HepG2 (cell line): Measurements from ENCODE around the gene EEPD1. TPM values are rescaled to one million over a fixed set of nuclear protein-coding genes. Genes with fewer than 3 reads are reported as not detected.

Experiments
- EP300 ChIP-seq, 3 experiments: sonication (generic) in 1 of 3; formaldehyde crosslinking in 1 of 3; IDR thresholded peaks; 2 replicates each; pipeline versions ENCODE4 v1.5.1 to v1.6.1; 2011 to 2020; ENCODE audit warnings: low read depth in 2 of 3, low read length in 2 of 3, borderline replicate concordance in 1 of 3, improper control_type of control experiment in 1 of 3, mild to moderate bottlenecking in 1 of 3, missing genetic modification reagents in 1 of 3, moderate library complexity in 1 of 3
- FIP1L1 ChIP-seq: fragments of 200-400 bp; formaldehyde crosslinking; IDR thresholded peaks from 2 replicates; pipeline ENCODE4 v1.6.1; 2018; ENCODE audit warnings: low read depth, mild to moderate bottlenecking, low read length, moderate library complexity, borderline replicate concordance; ENCODE audit not compliant: insufficient read depth
- KDM2A ChIP-seq: sonication (generic); formaldehyde crosslinking; IDR thresholded peaks from 2 replicates; pipeline ENCODE4 v1.4.0; 2020; ENCODE audit warnings: low read depth, missing genetic modification reagents, borderline replicate concordance
- MATR3 ChIP-seq: sonication (generic); formaldehyde crosslinking; IDR thresholded peaks from 2 replicates; pipeline ENCODE4 v1.4.0; 2020; ENCODE audit warnings: missing genetic modification reagents
- MIER3 ChIP-seq: IDR thresholded peaks from 2 replicates; pipeline ENCODE4 v1.6.1; 2016; ENCODE audit warnings: missing compliant biosample characterization, borderline replicate concordance
- MTF1 ChIP-seq: sonication (generic); formaldehyde crosslinking; IDR thresholded peaks from 2 replicates; pipeline ENCODE4 v1.5.0; 2020; ENCODE audit warnings: missing genetic modification reagents
- MTF2 ChIP-seq: sonication (generic); formaldehyde crosslinking; IDR thresholded peaks from 2 replicates; pipeline ENCODE4 v1.5.0; 2020; ENCODE audit warnings: missing genetic modification reagents, borderline replicate concordance
- NFE2L2 ChIP-seq: fragments of 150-350 bp; IDR thresholded peaks from 2 replicates; pipeline ENCODE4 v1.6.1; 2014; ENCODE audit warnings: low read length
- SIN3B ChIP-seq: fragments of 150-350 bp; IDR thresholded peaks from 2 replicates; pipeline ENCODE4 v1.6.1; 2014; ENCODE audit warnings: low read length
- TOE1 ChIP-seq: sonication (generic); formaldehyde crosslinking; IDR thresholded peaks from 2 replicates; pipeline ENCODE4 v1.4.0; 2020; ENCODE audit warnings: mild to moderate bottlenecking, missing genetic modification reagents
- ZBTB21 ChIP-seq: sonication (generic); formaldehyde crosslinking; IDR thresholded peaks from 2 replicates; pipeline ENCODE4 v1.4.0; 2020; ENCODE audit warnings: missing genetic modification reagents
- ZBTB7B ChIP-seq: sonication (generic); formaldehyde crosslinking; IDR thresholded peaks from 2 replicates; pipeline ENCODE4 v1.4.0; 2020; ENCODE audit warnings: missing genetic modification reagents
- ZNF138 ChIP-seq: sonication (generic); formaldehyde crosslinking; IDR thresholded peaks from 2 replicates; pipeline ENCODE4 v1.5.0; 2020; ENCODE audit warnings: mild to moderate bottlenecking, low read depth, missing genetic modification reagents
- ZNF235 ChIP-seq: sonication (generic); formaldehyde crosslinking; IDR thresholded peaks from 2 replicates; pipeline ENCODE4 v1.8.1; 2023; ENCODE audit warnings: mild to moderate bottlenecking, missing genetic modification reagents, borderline replicate concordance
- ZNF30 ChIP-seq: sonication (generic); formaldehyde crosslinking; IDR thresholded peaks from 2 replicates; pipeline ENCODE4 v1.5.0; 2020; ENCODE audit warnings: mild to moderate bottlenecking, missing genetic modification reagents
- ZNF343 ChIP-seq: sonication (generic); formaldehyde crosslinking; IDR thresholded peaks from 2 replicates; pipeline ENCODE4 v1.4.0; 2020; ENCODE audit warnings: mild to moderate bottlenecking, missing genetic modification reagents
- ZNF720 ChIP-seq: sonication (generic); formaldehyde crosslinking; IDR thresholded peaks from 2 replicates; pipeline ENCODE4 v1.4.0; 2020; ENCODE audit warnings: missing genetic modification reagents
- polyA plus RNA-seq, 8 experiments: library from polyadenylated mRNA; depleted of rRNA in 3 of 8; stranded (reverse) in 7 of 8; unstranded in 1 of 8; fragments of >200 nt; fragmentation: Illumina TruSeq in 4 of 8; extraction: Trizol in 4 of 8; gene quantifications; 2 replicates each; pipeline versions ENCODE4 v1.2.1 to v1.2.3, GENCODE V29; 2011 to 2016; ENCODE audit warnings: low read depth in 4 of 8, missing spikeins in 1 of 8, mixed read lengths in 1 of 8; ENCODE audit not compliant: insufficient read depth in 1 of 8
- total RNA-seq, 5 experiments: library from RNA; depleted of rRNA; stranded (reverse); fragments of >200 nt; fragmentation: Illumina TruSeq; extraction: Trizol; gene quantifications; 2 replicates each; pipeline ENCODE4 v1.2.3, GENCODE V29; 2016; ENCODE audit warnings: low read depth in 1 of 5
- TF ChIP-seq, protein P1 (sequence below): sonication (generic); formaldehyde crosslinking; IDR thresholded peaks from 2 replicates; pipeline ENCODE4 v1.4.0; 2020; ENCODE audit warnings: missing genetic modification reagents, borderline replicate concordance
- TF ChIP-seq, protein P2 (sequence below): IDR thresholded peaks from 2 replicates; pipeline ENCODE4 v1.6.1; 2016; ENCODE audit warnings: mild to moderate bottlenecking
- TF ChIP-seq, protein P3 (sequence below): sonication (generic); formaldehyde crosslinking; conservative IDR thresholded peaks from 2 replicates; pipeline ENCODE4 v1.8.1; 2023; ENCODE audit warnings: missing genetic modification reagents
- TF ChIP-seq, protein P4 (sequence below): sonication (generic); formaldehyde crosslinking; IDR thresholded peaks from 2 replicates; pipeline ENCODE4 v1.5.1; 2020; ENCODE audit warnings: missing genetic modification reagents, mild to moderate bottlenecking, borderline replicate concordance

EEPD1 gene
- total and polyA plus RNA-seq, 2 of the 13 experiments (the other 11 are each of a cell fraction or from before 2014, with no cell fraction given) = 10.1 to 16.4 TPM

DNA sequence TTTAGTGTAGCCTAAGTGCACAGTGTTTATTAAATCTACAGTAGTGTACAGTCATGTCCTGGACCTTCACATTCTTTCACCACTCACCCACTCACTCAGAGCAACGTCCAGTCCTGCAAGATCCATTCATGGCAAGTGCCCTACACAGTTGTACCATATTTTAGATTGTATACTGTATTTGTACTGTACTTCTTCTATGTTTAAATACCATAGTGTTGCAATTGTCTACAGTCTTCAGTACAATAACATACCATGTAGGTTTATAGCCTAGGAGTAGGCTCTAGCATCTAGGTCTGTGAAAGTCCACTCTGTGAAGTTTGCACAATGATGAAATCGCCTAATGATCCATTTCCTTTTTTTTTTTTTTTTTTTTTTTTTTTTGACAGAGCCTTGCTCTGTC lies 12.0 kb downstream of the EEPD1 start (continued):
- TF ChIP-seq KDM2A (CRISPR knock-in tag) = no peak
- no peak for TF ChIP-seq ZNF343 (CRISPR knock-in tag)
- TF ChIP-seq ZBTB21 (CRISPR knock-in tag) = no peak
- TF ChIP-seq MTF1 (CRISPR knock-in tag) = no peak
- TF ChIP-seq ZNF30 (CRISPR knock-in tag) = no peak
- no peak for TF ChIP-seq ZNF138 (CRISPR knock-in tag)
- peak; percentile 56; the same call in 1 of the 2 replicates for TF ChIP-seq MIER3 (CRISPR knock-in tag)
- TF ChIP-seq EP300 (IDR thresholded peaks at IDR 0.05; ENCODE audit: low read depth in 2 of 2, low read length in 2 of 2) = peak in 1 of 2 experiments; percentile 72; a peak in 2 of 4 replicates
- no peak; the same call in 1 of the 2 replicates for TF ChIP-seq EP300 (CRISPR knock-in tag; IDR thresholded peaks at IDR 0.05; ENCODE audit: borderline replicate concordance)
- TF ChIP-seq TOE1 (CRISPR knock-in tag) = no peak
- TF ChIP-seq SIN3B = no peak
- no peak for TF ChIP-seq ZNF235 (CRISPR knock-in tag)
- no peak for TF ChIP-seq ZNF720
- TF ChIP-seq FIP1L1 = no peak
- TF ChIP-seq NFE2L2 = no peak
- TF ChIP-seq MTF2 (CRISPR knock-in tag) = no peak
- no peak for TF ChIP-seq MATR3 (CRISPR knock-in tag)
- no peak for TF ChIP-seq ZBTB7B (CRISPR knock-in tag)
- TF ChIP-seq, protein P1, sequence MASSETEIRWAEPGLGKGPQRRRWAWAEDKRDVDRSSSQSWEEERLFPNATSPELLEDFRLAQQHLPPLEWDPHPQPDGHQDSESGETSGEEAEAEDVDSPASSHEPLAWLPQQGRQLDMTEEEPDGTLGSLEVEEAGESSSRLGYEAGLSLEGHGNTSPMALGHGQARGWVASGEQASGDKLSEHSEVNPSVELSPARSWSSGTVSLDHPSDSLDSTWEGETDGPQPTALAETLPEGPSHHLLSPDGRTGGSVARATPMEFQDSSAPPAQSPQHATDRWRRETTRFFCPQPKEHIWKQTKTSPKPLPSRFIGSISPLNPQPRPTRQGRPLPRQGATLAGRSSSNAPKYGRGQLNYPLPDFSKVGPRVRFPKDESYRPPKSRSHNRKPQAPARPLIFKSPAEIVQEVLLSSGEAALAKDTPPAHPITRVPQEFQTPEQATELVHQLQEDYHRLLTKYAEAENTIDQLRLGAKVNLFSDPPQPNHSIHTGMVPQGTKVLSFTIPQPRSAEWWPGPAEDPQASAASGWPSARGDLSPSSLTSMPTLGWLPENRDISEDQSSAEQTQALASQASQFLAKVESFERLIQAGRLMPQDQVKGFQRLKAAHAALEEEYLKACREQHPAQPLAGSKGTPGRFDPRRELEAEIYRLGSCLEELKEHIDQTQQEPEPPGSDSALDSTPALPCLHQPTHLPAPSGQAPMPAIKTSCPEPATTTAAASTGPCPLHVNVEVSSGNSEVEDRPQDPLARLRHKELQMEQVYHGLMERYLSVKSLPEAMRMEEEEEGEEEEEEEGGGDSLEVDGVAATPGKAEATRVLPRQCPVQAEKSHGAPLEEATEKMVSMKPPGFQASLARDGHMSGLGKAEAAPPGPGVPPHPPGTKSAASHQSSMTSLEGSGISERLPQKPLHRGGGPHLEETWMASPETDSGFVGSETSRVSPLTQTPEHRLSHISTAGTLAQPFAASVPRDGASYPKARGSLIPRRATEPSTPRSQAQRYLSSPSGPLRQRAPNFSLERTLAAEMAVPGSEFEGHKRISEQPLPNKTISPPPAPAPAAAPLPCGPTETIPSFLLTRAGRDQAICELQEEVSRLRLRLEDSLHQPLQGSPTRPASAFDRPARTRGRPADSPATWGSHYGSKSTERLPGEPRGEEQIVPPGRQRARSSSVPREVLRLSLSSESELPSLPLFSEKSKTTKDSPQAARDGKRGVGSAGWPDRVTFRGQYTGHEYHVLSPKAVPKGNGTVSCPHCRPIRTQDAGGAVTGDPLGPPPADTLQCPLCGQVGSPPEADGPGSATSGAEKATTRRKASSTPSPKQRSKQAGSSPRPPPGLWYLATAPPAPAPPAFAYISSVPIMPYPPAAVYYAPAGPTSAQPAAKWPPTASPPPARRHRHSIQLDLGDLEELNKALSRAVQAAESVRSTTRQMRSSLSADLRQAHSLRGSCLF (CRISPR knock-in tag) = no peak
- TF ChIP-seq, protein P2, sequence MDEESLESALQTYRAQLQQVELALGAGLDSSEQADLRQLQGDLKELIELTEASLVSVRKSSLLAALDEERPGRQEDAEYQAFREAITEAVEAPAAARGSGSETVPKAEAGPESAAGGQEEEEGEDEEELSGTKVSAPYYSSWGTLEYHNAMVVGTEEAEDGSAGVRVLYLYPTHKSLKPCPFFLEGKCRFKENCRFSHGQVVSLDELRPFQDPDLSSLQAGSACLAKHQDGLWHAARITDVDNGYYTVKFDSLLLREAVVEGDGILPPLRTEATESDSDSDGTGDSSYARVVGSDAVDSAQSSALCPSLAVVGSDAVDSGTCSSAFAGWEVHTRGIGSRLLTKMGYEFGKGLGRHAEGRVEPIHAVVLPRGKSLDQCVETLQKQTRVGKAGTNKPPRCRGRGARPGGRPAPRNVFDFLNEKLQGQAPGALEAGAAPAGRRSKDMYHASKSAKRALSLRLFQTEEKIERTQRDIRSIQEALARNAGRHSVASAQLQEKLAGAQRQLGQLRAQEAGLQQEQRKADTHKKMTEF (CRISPR knock-in tag) = peak; percentile 75; the same call in 1 of the 2 replicates
- TF ChIP-seq, protein P3, sequence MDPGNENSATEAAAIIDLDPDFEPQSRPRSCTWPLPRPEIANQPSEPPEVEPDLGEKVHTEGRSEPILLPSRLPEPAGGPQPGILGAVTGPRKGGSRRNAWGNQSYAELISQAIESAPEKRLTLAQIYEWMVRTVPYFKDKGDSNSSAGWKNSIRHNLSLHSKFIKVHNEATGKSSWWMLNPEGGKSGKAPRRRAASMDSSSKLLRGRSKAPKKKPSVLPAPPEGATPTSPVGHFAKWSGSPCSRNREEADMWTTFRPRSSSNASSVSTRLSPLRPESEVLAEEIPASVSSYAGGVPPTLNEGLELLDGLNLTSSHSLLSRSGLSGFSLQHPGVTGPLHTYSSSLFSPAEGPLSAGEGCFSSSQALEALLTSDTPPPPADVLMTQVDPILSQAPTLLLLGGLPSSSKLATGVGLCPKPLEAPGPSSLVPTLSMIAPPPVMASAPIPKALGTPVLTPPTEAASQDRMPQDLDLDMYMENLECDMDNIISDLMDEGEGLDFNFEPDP = no peak
- TF ChIP-seq, protein P4, sequence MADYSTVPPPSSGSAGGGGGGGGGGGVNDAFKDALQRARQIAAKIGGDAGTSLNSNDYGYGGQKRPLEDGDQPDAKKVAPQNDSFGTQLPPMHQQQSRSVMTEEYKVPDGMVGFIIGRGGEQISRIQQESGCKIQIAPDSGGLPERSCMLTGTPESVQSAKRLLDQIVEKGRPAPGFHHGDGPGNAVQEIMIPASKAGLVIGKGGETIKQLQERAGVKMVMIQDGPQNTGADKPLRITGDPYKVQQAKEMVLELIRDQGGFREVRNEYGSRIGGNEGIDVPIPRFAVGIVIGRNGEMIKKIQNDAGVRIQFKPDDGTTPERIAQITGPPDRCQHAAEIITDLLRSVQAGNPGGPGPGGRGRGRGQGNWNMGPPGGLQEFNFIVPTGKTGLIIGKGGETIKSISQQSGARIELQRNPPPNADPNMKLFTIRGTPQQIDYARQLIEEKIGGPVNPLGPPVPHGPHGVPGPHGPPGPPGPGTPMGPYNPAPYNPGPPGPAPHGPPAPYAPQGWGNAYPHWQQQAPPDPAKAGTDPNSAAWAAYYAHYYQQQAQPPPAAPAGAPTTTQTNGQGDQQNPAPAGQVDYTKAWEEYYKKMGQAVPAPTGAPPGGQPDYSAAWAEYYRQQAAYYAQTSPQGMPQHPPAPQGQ (CRISPR knock-in tag) = no peak
